ENCODE measurements around the gene KRTAP10-12. TPM values are rescaled to one million over a fixed set of nuclear protein-coding genes. Genes with fewer than 3 reads are reported as not detected.

Gene KRTAP10-12
- total RNA-seq, 4 donors from 2014 or later, result not detected

Small RNA genes lying within 50 kb of the gene (small RNA-seq; reads per million reads assigned to genes)
- not detected for gene KRTAP12-6P

Other genes with a start within 250 kb of the KRTAP10-12 start
- gene LRRC3, start 241.7 kb upstream of the KRTAP10-12 start, total RNA-seq, result under 1 TPM; 0.78 to 0.92 (median 0.85) TPM
- gene KRTAP10-1, start 157.0 kb upstream of the KRTAP10-12 start, total RNA-seq, result not detected
- not detected for gene KRTAP10-2, start 145.7 kb upstream of the KRTAP10-12 start, total RNA-seq
- gene KRTAP10-3, start 138.4 kb upstream of the KRTAP10-12 start, total RNA-seq, result not detected
- gene KRTAP10-4, start 123.4 kb upstream of the KRTAP10-12 start, total RNA-seq, result not detected
- gene KRTAP10-5, start 116.6 kb upstream of the KRTAP10-12 start, total RNA-seq, result under 1 TPM in 1 of 4 donors, not detected in 3; 0.78 TPM
- not detected for gene KRTAP10-6, start 104.7 kb upstream of the KRTAP10-12 start, total RNA-seq
- gene KRTAP10-7, start 96.6 kb upstream of the KRTAP10-12 start, total RNA-seq, result not detected
- not detected for gene KRTAP10-8, start 85.1 kb upstream of the KRTAP10-12 start, total RNA-seq
- not detected for gene KRTAP10-9, start 70.1 kb upstream of the KRTAP10-12 start, total RNA-seq
- not detected for gene KRTAP10-10, start 59.8 kb upstream of the KRTAP10-12 start, total RNA-seq
- not detected for gene KRTAP10-11, start 50.8 kb upstream of the KRTAP10-12 start, total RNA-seq
- gene KRTAP12-4, start 42.5 kb upstream of the KRTAP10-12 start, total RNA-seq, result not detected
- not detected for gene KRTAP12-3, start 39.2 kb upstream of the KRTAP10-12 start, total RNA-seq
- under 1 TPM in 1 of 4 donors, not detected in 3; 0.89 TPM for gene KRTAP12-2, start 30.2 kb upstream of the KRTAP10-12 start, total RNA-seq
- gene KRTAP12-1, start 15.0 kb upstream of the KRTAP10-12 start, total RNA-seq, result under 1 TPM in 1 of 4 donors, not detected in 3; 0.78 TPM
- gene TSPEAR, start 14.4 kb downstream of the KRTAP10-12 start, total RNA-seq, result 1 to 10 TPM in 2 of 4 donors, under 1 TPM in 2; 0.21 to 1.3 (median 0.69) TPM
- 100 to 1,000 TPM in 1 of 4 donors, 10 to 100 TPM in 3; 90.4 to 127 (median 95.3) TPM for gene UBE2G2, start 104.6 kb downstream of the KRTAP10-12 start, total RNA-seq
- gene SUMO3, start 120.9 kb downstream of the KRTAP10-12 start, total RNA-seq, result 100 to 1,000 TPM in 1 of 4 donors, 10 to 100 TPM in 3; 65.7 to 127 (median 87.8) TPM
- 100 to 1,000 TPM; 256 to 374 (median 309) TPM for gene PTTG1IP, start 176.5 kb downstream of the KRTAP10-12 start, total RNA-seq
- gene ITGB2, start 223.7 kb downstream of the KRTAP10-12 start, total RNA-seq, result 10 to 100 TPM; 18.4 to 79.4 (median 27.5) TPM
- gene SLX9, start 242.9 kb downstream of the KRTAP10-12 start, total RNA-seq, result 10 to 100 TPM in 3 of 4 donors, 1 to 10 TPM in 1; 4.8 to 19.1 (median 11.2) TPM